NCI-H510A treated with DMSO at 0.1 percent for 48 hours (cell line): ENCODE results near the gene EIF2A.
"Not testable (repeated sequence)": the region's sequence is repeated elsewhere in the genome, so short reads cannot be mapped to it uniquely, and the experiment has no call there.

Experiments
- DNase-seq: peaks from one replicate; lab custom pipeline; 2025; lab: John Stamatoyannopoulos, UW

The EIF2A gene

DNA sequence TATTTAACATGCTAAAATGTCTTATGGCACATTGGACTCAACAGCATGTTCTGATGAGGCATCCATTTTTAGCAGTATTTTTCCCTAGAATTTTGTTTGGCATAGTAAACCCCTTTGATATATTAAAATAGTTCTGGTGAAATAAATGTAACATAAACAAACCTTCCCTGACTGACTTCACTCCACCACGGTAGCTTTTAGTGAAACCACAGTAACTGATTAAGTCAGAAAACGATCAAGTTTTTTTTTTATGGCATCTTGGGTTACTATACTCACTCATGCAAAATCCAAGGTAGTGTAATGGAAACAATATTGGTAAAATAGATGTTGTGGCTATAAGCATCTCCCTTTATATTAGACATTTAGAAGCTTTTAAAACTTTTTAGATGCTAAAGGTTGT lies 3.1 kb upstream of the EIF2A start:
- DNase-seq: no peak

GRCh38 chr3:150544041-150544440 lies 2.5 kb upstream of the EIF2A start:
- DNase-seq: no peak

DNA sequence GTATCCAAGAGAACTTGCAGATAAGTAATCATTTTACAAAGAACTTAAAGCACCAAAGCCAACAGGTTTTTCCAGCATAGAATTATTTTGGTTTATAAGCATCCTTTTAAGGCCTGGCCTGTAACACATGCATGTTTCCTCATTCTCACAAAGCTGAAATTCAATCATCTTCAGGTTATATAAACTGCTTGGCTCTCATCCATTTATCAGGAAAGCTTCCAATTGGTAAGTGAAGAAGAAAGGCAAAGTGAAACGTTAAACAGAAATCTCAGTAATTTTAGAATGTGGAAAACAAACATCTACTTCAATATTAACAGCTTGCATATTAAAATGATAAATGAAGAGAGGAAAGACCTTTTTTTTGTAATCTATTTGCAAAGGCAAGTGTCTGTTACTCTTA lies 1.9 kb upstream of the EIF2A start:
- DNase-seq: no peak

- DNase-seq: peak; percentile 6
Observed at GRCh38 chr3:150545419-150546225, 965 bp upstream of the EIF2A start.

DNA sequence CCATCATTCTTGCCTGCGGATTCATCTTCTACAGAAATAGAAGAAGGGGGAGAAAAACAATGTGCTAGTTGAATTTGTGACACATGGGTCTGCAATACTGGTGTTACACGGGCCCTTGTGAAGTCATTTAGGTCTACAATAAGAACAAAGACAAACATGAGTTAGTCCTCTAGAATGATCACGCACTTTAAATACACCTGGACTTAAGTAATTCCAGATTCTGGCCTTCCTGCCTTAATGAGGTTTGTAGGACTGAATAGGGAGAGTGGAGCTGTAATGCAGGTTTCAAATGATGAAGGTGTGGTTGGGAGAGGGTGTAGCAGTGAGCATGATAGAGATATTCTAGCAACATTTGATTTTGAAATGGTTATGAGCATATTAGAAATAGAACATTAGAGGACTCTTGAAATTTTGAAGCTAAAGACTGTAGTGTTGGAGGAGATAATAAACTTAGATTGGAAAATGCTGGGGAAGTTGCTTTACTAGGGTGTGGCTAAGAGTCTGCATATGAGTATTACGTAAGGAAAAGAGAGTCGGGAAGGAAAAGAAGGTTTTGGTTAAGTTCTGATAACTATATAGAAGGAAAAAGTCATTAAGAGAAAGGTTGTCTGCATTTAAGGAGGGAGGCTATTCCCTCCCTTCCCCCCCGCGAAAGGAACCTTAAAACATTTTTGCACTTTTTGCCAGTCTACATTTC lies 606 bp downstream of the EIF2A start:
- DNase-seq: peak; percentile 90

DNA sequence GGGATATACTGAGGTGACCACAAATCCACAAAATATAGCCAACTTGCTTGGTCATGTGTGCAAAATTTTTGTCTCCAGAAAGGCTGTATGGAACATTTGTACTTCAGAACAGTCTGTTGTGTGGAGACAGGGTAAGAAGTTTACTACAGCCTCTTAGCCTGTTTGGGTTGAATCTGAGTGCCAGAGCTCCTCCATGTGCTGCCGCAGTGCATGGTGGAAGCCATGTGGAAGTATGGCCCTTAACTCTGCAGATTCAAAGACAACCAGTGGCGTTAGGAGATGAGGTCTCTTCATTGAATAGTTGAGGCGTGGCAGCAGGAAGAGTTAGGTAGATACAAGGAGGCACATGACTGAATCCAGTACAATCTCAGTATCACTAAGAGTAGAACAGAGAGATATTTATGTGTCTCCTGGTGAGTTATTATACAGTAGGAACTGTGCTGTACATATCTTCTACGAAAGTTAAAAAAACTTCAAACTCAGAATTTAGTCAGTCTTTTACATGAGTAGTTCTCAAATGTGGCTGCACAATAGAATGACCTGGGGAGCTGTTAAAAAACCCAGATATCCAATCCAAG lies 9.4 kb downstream of the EIF2A start:
- DNase-seq: no peak

GRCh38 chr3:150556792-150557191 lies 10.2 kb downstream of the EIF2A start:
- DNase-seq: no peak

- no peak for DNase-seq
Observed at GRCh38 chr3:150557725-150558124, 11.1 kb downstream of the EIF2A start.

GRCh38 chr3:150564243-150564642 lies 17.7 kb downstream of the EIF2A start:
- DNase-seq: no peak

DNA sequence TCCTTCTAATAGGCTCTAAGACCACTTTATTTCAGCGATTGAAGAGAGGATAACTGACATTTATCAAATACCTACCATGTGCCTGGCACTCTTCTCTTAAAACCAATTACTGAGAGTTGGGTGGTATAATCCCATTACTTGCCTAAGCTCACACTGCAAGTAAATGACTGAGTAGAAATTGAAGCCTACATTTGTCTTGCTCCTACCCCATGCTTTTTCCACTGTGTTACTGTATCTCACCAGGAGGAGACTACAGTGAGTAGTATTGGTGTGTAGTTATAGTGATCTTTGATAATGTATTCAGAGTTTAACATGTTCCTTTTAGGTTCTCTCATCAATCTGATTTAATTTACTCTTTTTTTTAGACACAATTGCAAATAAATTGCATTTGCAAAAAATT lies 20.7 kb downstream of the EIF2A start:
- DNase-seq: no peak

DNA sequence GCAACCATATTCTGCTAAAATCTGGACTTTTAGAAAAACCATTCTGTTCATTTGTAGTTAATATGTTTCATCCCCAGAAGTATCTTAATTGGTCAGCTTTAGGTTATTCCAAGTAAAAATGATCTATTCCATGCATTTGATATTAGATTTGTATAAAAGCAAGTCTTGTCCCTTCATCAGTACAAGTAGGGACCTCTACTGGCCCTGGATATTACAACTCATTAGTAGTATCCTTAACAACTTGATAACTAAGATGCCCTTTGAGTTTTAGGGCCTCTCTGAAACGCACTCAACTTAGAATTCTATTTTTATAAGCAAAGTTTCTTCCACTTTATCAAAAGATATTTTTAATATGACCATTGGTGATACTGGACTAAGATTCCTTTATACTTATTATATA lies 31.3 kb downstream of the EIF2A start:
- no peak for DNase-seq

- DNase-seq: no peak
Observed at GRCh38 chr3:150581174-150581573, 34.6 kb downstream of the EIF2A start.

- DNase-seq: no peak
Observed at GRCh38 chr3:150582620-150583019, 36.0 kb downstream of the EIF2A start.

GRCh38 chr3:150583028-150583427 lies 36.4 kb downstream of the EIF2A start:
- DNase-seq: no peak

DNA sequence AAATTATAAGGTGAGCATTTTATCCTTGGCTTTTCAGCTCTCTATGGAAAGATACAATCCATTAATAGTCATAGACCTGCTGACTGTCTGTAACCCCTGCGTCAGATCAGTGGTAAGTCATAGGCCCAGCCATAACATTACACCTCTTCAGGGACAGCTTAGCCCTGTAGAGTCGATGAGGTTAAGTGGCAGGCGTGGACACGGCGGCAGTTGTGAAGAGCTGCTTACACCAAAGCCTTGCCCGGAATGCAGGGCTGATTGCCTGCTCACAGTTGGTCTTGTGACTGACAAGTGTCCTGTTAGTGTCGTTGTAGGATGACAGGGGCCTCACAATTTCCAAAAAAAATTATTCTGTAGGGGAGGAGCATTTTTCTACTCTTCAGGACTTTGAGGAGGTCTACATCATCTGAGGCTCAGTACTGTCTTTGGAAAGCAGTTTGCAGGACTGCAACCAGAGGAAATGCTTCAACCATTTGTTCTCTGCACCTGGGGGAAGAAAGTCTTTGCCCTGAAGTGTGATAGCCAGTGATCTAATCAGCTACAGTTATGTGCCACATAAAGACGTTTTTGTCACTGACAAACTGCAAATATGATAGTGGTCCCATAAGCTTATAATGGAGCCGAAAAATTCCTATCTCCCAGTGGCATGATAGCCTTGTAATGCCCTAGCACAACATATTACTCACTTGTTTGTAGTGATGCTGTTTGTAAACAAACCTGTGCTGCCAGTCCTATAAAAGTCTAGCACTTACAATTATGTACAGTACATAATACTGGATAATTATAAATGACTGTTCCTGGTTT lies 41.6 kb downstream of the EIF2A start:
- peak; percentile 66 for DNase-seq

DNA sequence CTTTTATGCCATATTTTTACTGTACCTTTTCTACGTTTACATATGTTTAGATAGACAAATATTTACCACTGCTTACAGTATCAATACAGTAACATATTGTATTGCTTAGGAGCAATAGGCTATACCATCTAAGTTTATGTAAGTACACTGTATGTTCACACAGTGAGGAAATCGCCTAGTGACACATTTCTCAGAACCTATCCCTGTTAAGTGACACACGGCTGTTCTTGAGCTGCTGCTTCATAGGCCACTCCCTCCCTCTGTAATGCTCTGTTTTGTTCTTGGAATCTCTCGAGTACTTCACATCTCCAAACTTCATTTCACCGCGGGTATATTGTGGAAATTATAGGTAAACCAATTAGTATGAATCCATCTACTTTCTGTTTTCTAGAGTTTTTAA lies 43.2 kb downstream of the EIF2A start:
- no peak for DNase-seq

DNA sequence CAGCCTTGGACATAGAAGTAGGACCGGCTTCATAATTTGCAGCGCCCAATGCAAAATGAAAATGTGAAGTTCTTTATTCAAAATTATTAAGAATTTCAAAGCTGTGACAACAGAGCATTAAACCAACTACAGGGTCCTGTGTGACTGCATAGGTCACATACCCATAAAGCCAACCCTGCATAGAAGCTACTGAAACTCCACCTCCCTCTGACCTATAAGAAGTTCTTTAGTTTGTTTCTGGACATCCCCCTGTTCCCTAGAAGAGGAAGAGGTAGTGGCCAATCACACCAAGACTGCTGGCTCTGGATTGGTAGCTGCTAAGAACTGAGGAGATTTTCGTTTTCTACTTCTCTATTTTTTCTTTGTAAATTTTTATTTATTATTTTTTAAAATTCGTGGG lies 47.6 kb downstream of the EIF2A start:
- DNase-seq: no peak

GRCh38 chr3:150597646-150598045 lies 51.1 kb downstream of the EIF2A start:
- DNase-seq: no peak

GRCh38 chr3:150599611-150600297 lies 53.2 kb downstream of the EIF2A start:
- no peak for DNase-seq

GRCh38 chr3:150600647-150601530 lies 54.3 kb downstream of the EIF2A start:
- DNase-seq: not testable (repeated sequence)
